SU-DHL-6 (cell line): ENCODE results near the gene LRRC53.

ENCODE experiments used
- EZH2phosphoT487 ChIP-seq: fragments of 200-600 bp; sonication (generic), shearing (Covaris generic); conservative IDR thresholded peaks from 2 replicates; pipeline ENCODE4 v1.6.1; 2018; ENCODE audit warnings: mild to moderate bottlenecking, antibody characterized with exemption, low read length, moderate library complexity, mixed read lengths
- TF ChIP-seq, protein P1 (sequence below): fragments of 200-600 bp; sonication (generic); IDR thresholded peaks from one replicate; pipeline ENCODE4 v1.5.1; 2017; ENCODE audit warnings: antibody characterized with exemption, mild to moderate bottlenecking, low read length, moderate library complexity; ENCODE audit not compliant: insufficient read depth, poor library complexity, severe bottlenecking

DNA sequence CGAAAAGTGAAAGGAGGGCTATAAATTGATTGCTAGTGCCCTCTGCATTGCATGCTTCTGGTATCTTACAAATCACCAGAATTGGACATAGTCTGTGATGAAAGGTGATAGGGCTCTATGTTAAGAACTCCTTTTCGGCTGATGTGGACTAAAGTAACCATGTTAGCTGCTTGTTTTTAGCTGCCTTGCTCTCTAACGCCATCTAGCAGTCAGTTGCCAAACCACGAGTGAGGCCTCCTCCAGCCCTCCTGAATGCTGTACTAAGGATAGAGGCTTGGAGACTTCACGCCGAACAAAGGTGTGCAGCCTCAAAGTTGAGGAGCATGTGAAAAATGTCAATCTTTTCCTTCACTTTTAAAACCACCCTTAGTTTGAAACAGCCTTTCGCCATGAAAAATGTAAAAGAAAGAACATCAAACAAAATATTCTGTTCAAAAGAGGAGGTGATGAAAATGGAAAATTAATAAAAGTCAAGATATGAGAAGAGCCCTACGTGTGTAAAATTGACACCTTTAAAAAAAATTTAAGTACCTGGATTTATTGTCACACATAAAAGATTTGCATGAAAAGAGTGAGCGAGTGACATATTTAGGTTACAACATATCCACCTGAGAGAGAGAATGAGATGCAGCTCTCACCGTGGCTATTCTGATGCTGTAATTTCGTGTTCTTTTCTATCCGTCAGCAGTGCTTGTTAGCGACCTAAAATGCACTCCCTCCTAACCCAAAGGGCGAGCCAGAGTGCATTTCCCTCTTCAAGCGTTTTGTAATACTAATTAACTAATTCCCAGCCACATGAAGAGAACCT is 8.1 kb downstream of the LRRC53 start:
- TF ChIP-seq, protein P1, sequence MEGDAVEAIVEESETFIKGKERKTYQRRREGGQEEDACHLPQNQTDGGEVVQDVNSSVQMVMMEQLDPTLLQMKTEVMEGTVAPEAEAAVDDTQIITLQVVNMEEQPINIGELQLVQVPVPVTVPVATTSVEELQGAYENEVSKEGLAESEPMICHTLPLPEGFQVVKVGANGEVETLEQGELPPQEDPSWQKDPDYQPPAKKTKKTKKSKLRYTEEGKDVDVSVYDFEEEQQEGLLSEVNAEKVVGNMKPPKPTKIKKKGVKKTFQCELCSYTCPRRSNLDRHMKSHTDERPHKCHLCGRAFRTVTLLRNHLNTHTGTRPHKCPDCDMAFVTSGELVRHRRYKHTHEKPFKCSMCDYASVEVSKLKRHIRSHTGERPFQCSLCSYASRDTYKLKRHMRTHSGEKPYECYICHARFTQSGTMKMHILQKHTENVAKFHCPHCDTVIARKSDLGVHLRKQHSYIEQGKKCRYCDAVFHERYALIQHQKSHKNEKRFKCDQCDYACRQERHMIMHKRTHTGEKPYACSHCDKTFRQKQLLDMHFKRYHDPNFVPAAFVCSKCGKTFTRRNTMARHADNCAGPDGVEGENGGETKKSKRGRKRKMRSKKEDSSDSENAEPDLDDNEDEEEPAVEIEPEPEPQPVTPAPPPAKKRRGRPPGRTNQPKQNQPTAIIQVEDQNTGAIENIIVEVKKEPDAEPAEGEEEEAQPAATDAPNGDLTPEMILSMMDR = peak; percentile 81
- no peak for TF ChIP-seq EZH2phosphoT487
